Ovary (tissue), 3 donors: ENCODE data around the gene KCTD20.

Experiments used
- EP300 ChIP-seq: sonication (generic); formaldehyde crosslinking; IDR thresholded peaks from one replicate; pipeline ENCODE4 v1.6.1; 2017; ENCODE audit warnings: antibody characterized with exemption
- TF ChIP-seq, protein P1 (sequence below), 3 donors: fragments of 450-650 bp in 2 of 3; fragments of 200-600 bp in 1 of 3; IDR thresholded peaks; one replicate each; pipeline versions ENCODE4 v1.5.1 to v1.8.0; 2016 to 2022; ENCODE audit warnings: antibody characterized with exemption in 3 of 3, mild to moderate bottlenecking in 1 of 3
- donor health status: DM: no; HTN: no; CAD: no.

- no peak for TF ChIP-seq EP300
- TF ChIP-seq, protein P1, sequence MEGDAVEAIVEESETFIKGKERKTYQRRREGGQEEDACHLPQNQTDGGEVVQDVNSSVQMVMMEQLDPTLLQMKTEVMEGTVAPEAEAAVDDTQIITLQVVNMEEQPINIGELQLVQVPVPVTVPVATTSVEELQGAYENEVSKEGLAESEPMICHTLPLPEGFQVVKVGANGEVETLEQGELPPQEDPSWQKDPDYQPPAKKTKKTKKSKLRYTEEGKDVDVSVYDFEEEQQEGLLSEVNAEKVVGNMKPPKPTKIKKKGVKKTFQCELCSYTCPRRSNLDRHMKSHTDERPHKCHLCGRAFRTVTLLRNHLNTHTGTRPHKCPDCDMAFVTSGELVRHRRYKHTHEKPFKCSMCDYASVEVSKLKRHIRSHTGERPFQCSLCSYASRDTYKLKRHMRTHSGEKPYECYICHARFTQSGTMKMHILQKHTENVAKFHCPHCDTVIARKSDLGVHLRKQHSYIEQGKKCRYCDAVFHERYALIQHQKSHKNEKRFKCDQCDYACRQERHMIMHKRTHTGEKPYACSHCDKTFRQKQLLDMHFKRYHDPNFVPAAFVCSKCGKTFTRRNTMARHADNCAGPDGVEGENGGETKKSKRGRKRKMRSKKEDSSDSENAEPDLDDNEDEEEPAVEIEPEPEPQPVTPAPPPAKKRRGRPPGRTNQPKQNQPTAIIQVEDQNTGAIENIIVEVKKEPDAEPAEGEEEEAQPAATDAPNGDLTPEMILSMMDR (IDR thresholded peaks at IDR 0.05) = no peak
Measured at GRCh38 chr6:36414481-36414880, 28.3 kb upstream of the KCTD20 start.
